ENCODE data around the gene CPD. TPM values are rescaled to one million over a fixed set of nuclear protein-coding genes. Genes with fewer than 3 reads are reported as not detected.
"Not testable (repeated sequence)": the region's sequence is repeated elsewhere in the genome, so short reads cannot be mapped to it uniquely, and the experiment has no call there.

The CPD gene
- total RNA-seq, 2 experiments from 2014 or later = 19.9 to 20.6 TPM

DNA sequence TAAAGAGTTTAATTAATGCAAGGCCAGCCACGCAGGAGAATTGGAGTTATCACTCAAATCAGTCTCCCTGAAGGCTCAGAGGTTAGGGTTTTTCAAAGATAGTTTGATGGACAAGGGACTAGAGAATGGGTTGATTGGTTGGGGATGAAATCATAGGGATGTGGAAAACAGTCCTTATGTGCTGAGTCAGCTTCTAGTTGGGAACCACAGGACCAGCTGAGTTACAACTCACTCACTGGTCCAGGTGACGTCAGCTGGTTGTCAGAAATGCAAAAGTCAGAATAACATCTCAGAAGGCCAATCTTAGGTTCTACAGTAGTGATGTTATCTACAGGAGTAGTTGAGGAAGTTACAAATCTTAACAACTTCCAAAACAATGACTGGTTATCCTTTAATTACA is 47.6 kb downstream of the CPD start:
- Mint-ChIP-seq H3K9me3 (no peaks in the 10 kb centered on the region), H3K27ac (no peak overlapping the region), H3K4me1 (no peaks in the 10 kb centered on the region), H3K27me3 (no peaks in the 10 kb centered on the region), H3K4me3 (no peak overlapping the region), H3K36me3 (ENCODE audit: low read depth) (peaks cover 22% of the 10 kb centered on the region)
- ChIA-PET CTCF (no interaction called here), POLR2A (no interaction called here)
- no peak for DNase-seq

GRCh38 chr17:30427611-30428010 is 48.9 kb downstream of the CPD start:
- ChIA-PET POLR2A (no interaction called here), CTCF (no interaction called here)
- H3K36me3 Mint-ChIP-seq (ENCODE audit: low read depth) = peaks cover 23% of the 10 kb centered on the region
- no peak overlapping the region for H3K4me3 Mint-ChIP-seq
- H3K27ac Mint-ChIP-seq = no peak overlapping the region
- H3K27me3 Mint-ChIP-seq = no peaks in the 10 kb centered on the region
- H3K9me3 Mint-ChIP-seq = no peaks in the 10 kb centered on the region
- no peaks in the 10 kb centered on the region for H3K4me1 Mint-ChIP-seq
- no peak for DNase-seq

DNA sequence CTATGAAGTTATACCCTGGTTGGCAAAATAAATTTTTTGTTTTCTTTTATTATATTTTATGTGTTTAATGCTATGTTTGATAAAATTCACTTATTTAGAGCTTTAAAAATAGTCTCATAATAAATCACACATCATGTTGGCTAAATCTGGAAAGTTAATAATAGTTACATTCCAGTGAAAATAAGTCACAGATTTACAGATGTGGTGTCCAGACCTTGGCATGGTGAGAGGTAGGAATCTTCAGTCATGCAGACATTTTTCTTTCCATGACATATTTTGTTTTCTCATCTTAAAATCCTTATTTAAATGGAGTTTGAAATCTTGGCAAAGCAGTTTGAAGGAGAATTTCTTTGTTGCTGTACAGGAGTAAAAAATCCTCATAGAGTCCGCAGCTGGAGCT is 50.4 kb downstream of the CPD start:
- POLR2A ChIA-PET = no interaction called here
- CTCF ChIA-PET = interaction anchor here (0.7 kb wide), 1 partner anchor 296 kb away, joined by 3 read pairs; no protein-coding TSS in a partner anchor
- H3K27me3 Mint-ChIP-seq = no peaks in the 10 kb centered on the region
- no peak overlapping the region for H3K27ac Mint-ChIP-seq
- H3K9me3 Mint-ChIP-seq = no peaks in the 10 kb centered on the region
- H3K36me3 Mint-ChIP-seq (ENCODE audit: low read depth) = peaks cover 23% of the 10 kb centered on the region
- H3K4me1 Mint-ChIP-seq = no peaks in the 10 kb centered on the region
- no peak for DNase-seq
- no peak overlapping the region for H3K4me3 Mint-ChIP-seq

- Mint-ChIP-seq H3K27me3 (no peaks in the 10 kb centered on the region), H3K4me3 (no peak overlapping the region), H3K27ac (no peak overlapping the region), H3K36me3 (ENCODE audit: low read depth) (peaks cover 18% of the 10 kb centered on the region), H3K9me3 (no peaks in the 10 kb centered on the region), H3K4me1 (no peaks in the 10 kb centered on the region)
- DNase-seq = no peak
- ChIA-PET CTCF (interaction anchor here (1.6 kb wide), 1 partner anchor 44 kb away, joined by 4 read pairs; the partner anchor contains the start of gene GOSR1), POLR2A (no interaction called here)
Observed at GRCh38 chr17:30433514-30433913, 54.8 kb downstream of the CPD start.

DNA sequence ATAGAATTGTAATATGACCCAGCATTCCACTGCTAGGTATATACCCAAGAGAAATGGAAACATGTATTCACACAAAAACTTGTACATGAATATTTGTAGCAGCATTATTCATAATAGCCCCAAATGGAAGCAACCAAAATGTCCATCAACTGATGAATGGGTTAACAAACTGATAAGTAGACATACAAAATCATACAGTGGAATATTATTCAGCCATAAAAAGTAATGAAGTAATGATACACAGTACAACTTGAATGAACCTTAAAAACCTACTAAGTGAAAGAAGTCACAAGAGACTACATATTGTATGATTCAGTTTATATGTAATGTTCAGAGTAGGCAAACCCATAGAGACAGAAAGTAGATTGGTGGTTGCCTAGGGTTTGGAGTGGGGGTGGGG is 58.0 kb downstream of the CPD start:
- POLR2A ChIA-PET = no interaction called here
- Mint-ChIP-seq H3K27ac (no peak overlapping the region), H3K36me3 (ENCODE audit: low read depth) (peaks cover 17% of the 10 kb centered on the region), H3K9me3 (no peaks in the 10 kb centered on the region), H3K27me3 (no peaks in the 10 kb centered on the region), H3K4me1 (no peaks in the 10 kb centered on the region), H3K4me3 (no peak overlapping the region)
- DNase-seq = no peak
- CTCF ChIA-PET = no interaction called here

DNA sequence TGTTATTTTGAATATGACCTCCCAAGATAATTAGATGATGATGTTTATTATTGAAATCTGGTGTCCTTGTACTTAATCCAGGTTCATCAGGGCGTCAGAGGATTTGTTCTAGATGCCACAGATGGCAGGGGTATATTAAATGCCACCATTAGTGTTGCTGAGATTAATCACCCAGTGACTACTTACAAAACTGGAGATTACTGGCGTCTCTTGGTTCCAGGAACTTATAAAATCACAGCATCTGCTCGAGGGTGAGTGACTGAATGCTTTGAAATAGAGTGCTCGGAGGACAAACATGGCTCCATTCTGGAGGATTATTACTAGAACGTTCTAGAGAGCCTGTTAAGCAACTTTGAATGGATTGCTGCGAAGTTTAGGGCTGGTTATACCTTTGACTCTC is 65.0 kb downstream of the CPD start:
- no peaks in the 10 kb centered on the region for H3K9me3 Mint-ChIP-seq

GRCh38 chr17:30446640-30447039 is 67.9 kb downstream of the CPD start:
- H3K4me3 Mint-ChIP-seq, H3K4me1 Mint-ChIP-seq, CTCF ChIA-PET, H3K9me3 Mint-ChIP-seq, H3K27me3 Mint-ChIP-seq, POLR2A ChIA-PET, H3K27ac Mint-ChIP-seq, DNase-seq: not testable (repeated sequence)
- H3K36me3 Mint-ChIP-seq (ENCODE audit: low read depth) = peaks cover 30% of the 10 kb centered on the region

More for the DNA sequence above, 65.0 kb downstream of the CPD start:
- DNase-seq = no peak
- Mint-ChIP-seq H3K4me1 (no peaks in the 10 kb centered on the region), H3K27me3 (no peaks in the 10 kb centered on the region), H3K27ac (no peak overlapping the region), H3K36me3 (ENCODE audit: low read depth) (peaks cover 20% of the 10 kb centered on the region), H3K4me3 (no peak overlapping the region)
- ChIA-PET POLR2A (interaction anchor here (0.7 kb wide), 1 partner anchor 123 kb away, joined by 3 read pairs; no protein-coding TSS in a partner anchor), CTCF (interaction anchor here (0.5 kb wide), 1 partner anchor 200 kb away, joined by 4 read pairs; no protein-coding TSS in a partner anchor)

DNA sequence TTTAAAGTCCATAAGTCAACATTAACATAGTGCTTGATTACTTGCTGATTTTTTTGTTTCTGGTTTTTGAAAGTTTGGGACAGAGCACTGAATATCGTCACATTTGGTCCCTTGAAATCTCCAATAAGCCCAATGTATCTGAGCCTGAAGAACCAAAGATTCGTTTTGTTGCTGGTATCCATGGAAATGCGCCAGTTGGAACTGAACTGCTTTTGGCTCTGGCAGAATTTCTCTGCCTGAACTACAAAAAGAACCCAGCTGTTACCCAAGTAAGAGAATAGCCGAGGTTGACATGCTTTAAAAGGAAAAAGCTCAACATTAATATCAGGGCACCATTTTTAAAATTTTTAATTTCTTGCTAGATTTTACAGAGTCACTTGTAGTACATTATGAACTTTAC is 70.8 kb downstream of the CPD start:
- Mint-ChIP-seq H3K9me3 (peaks cover 2% of the 10 kb centered on the region), H3K27ac (no peak overlapping the region), H3K4me3 (no peak overlapping the region), H3K4me1 (no peaks in the 10 kb centered on the region), H3K36me3 (ENCODE audit: low read depth) (peaks cover 44% of the 10 kb centered on the region), H3K27me3 (no peaks in the 10 kb centered on the region)
- CTCF ChIA-PET = no interaction called here
- DNase-seq = no peak
- POLR2A ChIA-PET = no interaction called here

- ChIA-PET CTCF (interaction anchor here (0.6 kb wide), 1 partner anchor 135 kb away, joined by 3 read pairs; no protein-coding TSS in a partner anchor), POLR2A (no interaction called here)
- DNase-seq = no peak
- Mint-ChIP-seq H3K27me3 (no peaks in the 10 kb centered on the region), H3K4me3 (no peak overlapping the region), H3K36me3 (ENCODE audit: low read depth) (peaks cover 43% of the 10 kb centered on the region), H3K9me3 (peaks cover 2% of the 10 kb centered on the region), H3K4me1 (no peaks in the 10 kb centered on the region), H3K27ac (no peak overlapping the region)
Observed at GRCh38 chr17:30450125-30451027, 71.6 kb downstream of the CPD start.

GRCh38 chr17:30454635-30455034 is 75.9 kb downstream of the CPD start:
- POLR2A ChIA-PET = no interaction called here
- Mint-ChIP-seq H3K36me3 (ENCODE audit: low read depth) (peaks cover 38% of the 10 kb centered on the region), H3K27ac (no peak overlapping the region), H3K9me3 (peaks cover 2% of the 10 kb centered on the region), H3K4me3 (no peak overlapping the region), H3K4me1 (no peaks in the 10 kb centered on the region), H3K27me3 (no peaks in the 10 kb centered on the region)
- no peak for DNase-seq
- CTCF ChIA-PET = no interaction called here

- no peaks in the 10 kb centered on the region for H3K27me3 Mint-ChIP-seq
- POLR2A ChIA-PET = no interaction called here
- H3K27ac Mint-ChIP-seq = no peak overlapping the region
- DNase-seq = no peak
- CTCF ChIA-PET = interaction anchor here (0.6 kb wide), 2 partner anchors 146 to 777 kb away, joined by 3 to 5 read pairs; no protein-coding TSS in a partner anchor
- no peaks in the 10 kb centered on the region for H3K4me1 Mint-ChIP-seq
- H3K9me3 Mint-ChIP-seq = peaks cover 2% of the 10 kb centered on the region
- no peak overlapping the region for H3K4me3 Mint-ChIP-seq
- peaks cover 28% of the 10 kb centered on the region for H3K36me3 Mint-ChIP-seq (ENCODE audit: low read depth)
Observed at GRCh38 chr17:30458371-30458770, 79.6 kb downstream of the CPD start.

GRCh38 chr17:30458797-30459413 is 80.2 kb downstream of the CPD start:
- CTCF ChIA-PET = interaction anchor here (0.6 kb wide), 2 partner anchors 146 to 777 kb away, joined by 3 to 5 read pairs; no protein-coding TSS in a partner anchor
- POLR2A ChIA-PET, H3K4me3 Mint-ChIP-seq, DNase-seq, H3K27ac Mint-ChIP-seq, H3K4me1 Mint-ChIP-seq, H3K9me3 Mint-ChIP-seq, H3K27me3 Mint-ChIP-seq: not testable (repeated sequence)
- peaks cover 28% of the 10 kb centered on the region for H3K36me3 Mint-ChIP-seq (ENCODE audit: low read depth)

GRCh38 chr17:30468465-30468864 is 89.7 kb downstream of the CPD start:
- Mint-ChIP-seq H3K9me3 (no peaks in the 10 kb centered on the region), H3K27ac (no peak overlapping the region), H3K27me3 (peaks cover 2% of the 10 kb centered on the region), H3K4me3 (no peak overlapping the region), H3K36me3 (ENCODE audit: low read depth) (no peaks in the 10 kb centered on the region), H3K4me1 (no peaks in the 10 kb centered on the region)
- DNase-seq = no peak
- POLR2A ChIA-PET = no interaction called here
- CTCF ChIA-PET = no interaction called here
